Measurements from ENCODE around the gene WNT4.

Gene WNT4

GRCh38 chr1:22179197-22179803, 36.4 kb upstream of the WNT4 start:
- no peak for DNase-seq (ENCODE audit: low read depth)
- no peak for TF ChIP-seq MYC (IDR thresholded peaks at IDR 0.05; ENCODE audit: low read depth, low read length)
- TF ChIP-seq, protein P1, sequence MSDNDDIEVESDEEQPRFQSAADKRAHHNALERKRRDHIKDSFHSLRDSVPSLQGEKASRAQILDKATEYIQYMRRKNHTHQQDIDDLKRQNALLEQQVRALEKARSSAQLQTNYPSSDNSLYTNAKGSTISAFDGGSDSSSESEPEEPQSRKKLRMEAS (IDR thresholded peaks at IDR 0.05; ENCODE audit: low read depth, low read length): no peak
- TF ChIP-seq POLR2A (IDR thresholded peaks at IDR 0.05; ENCODE audit: extremely low read depth, insufficient read length): no peak
- TF ChIP-seq, protein P2, sequence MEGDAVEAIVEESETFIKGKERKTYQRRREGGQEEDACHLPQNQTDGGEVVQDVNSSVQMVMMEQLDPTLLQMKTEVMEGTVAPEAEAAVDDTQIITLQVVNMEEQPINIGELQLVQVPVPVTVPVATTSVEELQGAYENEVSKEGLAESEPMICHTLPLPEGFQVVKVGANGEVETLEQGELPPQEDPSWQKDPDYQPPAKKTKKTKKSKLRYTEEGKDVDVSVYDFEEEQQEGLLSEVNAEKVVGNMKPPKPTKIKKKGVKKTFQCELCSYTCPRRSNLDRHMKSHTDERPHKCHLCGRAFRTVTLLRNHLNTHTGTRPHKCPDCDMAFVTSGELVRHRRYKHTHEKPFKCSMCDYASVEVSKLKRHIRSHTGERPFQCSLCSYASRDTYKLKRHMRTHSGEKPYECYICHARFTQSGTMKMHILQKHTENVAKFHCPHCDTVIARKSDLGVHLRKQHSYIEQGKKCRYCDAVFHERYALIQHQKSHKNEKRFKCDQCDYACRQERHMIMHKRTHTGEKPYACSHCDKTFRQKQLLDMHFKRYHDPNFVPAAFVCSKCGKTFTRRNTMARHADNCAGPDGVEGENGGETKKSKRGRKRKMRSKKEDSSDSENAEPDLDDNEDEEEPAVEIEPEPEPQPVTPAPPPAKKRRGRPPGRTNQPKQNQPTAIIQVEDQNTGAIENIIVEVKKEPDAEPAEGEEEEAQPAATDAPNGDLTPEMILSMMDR (IDR thresholded peaks at IDR 0.05; ENCODE audit: low read depth, low read length): no peak
- H3K4me3 ChIP-seq (ENCODE audit: low read depth, low read length): no peak overlapping the region

GRCh38 chr1:22177354-22178003, 34.6 kb upstream of the WNT4 start:
- no peak for DNase-seq (ENCODE audit: low read depth)
- no peak overlapping the region for H3K4me3 ChIP-seq (ENCODE audit: low read depth, low read length)
- TF ChIP-seq MYC (IDR thresholded peaks at IDR 0.05; ENCODE audit: low read depth, low read length) (no peak), POLR2A (IDR thresholded peaks at IDR 0.05; ENCODE audit: extremely low read depth, insufficient read length) (no peak)
- TF ChIP-seq, protein P2 (IDR thresholded peaks at IDR 0.05; ENCODE audit: low read depth, low read length): no peak
- TF ChIP-seq, protein P1 (IDR thresholded peaks at IDR 0.05; ENCODE audit: low read depth, low read length): no peak

DNA sequence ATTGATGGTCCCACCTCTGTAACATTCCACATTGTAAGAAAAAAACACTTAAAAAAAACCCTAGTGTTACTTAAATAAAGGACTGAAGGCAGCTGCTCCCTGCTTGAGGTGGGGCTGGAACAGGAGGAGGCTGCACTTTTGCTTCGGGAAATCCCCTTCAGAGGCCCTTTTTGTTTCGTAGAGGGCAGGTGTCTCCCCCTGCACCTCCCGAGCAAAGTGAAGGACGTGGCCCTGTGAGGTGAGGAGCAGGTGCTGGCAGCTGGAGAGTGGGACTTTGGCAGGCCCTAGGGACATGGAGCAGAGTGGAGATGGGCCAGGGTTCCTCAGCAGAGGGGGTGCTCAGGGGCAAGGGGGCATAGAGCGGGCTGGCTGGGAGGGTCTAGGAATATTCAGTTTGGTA, 33.4 kb upstream of the WNT4 start:
- no peak overlapping the region for H3K4me3 ChIP-seq (ENCODE audit: low read depth, low read length)
- TF ChIP-seq, protein P1 (IDR thresholded peaks at IDR 0.05; ENCODE audit: low read depth, low read length): no peak
- TF ChIP-seq POLR2A (IDR thresholded peaks at IDR 0.05; ENCODE audit: extremely low read depth, insufficient read length) (no peak), MYC (IDR thresholded peaks at IDR 0.05; ENCODE audit: low read depth, low read length) (no peak)
- TF ChIP-seq, protein P2 (IDR thresholded peaks at IDR 0.05; ENCODE audit: low read depth, low read length): no peak
- no peak for DNase-seq (ENCODE audit: low read depth)

DNA sequence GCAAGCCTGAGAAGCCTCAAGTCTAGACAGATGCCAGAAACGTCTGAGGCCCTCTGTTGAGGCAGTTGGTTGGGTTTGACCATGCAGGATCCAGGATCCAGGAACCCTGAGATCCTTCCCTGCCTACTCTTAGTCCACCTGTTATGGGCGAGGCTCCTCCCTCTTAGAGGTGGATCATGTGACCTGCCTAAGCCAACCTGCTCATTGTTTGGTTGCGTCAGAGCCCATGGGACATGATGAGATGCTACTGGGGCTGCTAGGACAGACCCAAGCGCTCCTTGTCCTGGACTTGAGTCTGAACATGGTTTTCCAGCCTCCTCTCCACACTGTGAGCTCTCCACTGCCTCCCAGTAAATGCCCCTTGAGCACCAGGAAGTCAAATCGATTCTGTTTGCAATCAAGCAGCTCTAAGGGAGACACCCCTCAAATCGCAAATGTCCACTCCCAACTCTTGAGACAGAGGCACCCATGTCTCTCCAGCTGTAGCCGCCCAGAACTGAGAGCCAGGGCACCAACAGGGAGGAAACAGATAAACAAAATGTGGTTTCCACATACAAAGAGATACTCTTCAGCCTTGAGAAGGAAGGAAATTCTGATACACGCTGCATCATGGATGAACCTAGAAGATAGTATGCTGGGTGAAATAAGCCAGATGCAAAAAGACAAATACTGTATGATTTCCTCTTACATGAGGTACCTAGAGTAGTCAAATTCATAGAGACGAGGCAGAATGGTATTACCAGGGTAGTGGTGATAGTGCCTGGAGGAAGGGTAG, 31.7 kb upstream of the WNT4 start:
- no peak overlapping the region for H3K4me3 ChIP-seq (ENCODE audit: low read depth, low read length)
- no peak for DNase-seq (ENCODE audit: low read depth)
- TF ChIP-seq, protein P1 (IDR thresholded peaks at IDR 0.05; ENCODE audit: low read depth, low read length): no peak
- TF ChIP-seq MYC (IDR thresholded peaks at IDR 0.05; ENCODE audit: low read depth, low read length) (no peak), POLR2A (IDR thresholded peaks at IDR 0.05; ENCODE audit: extremely low read depth, insufficient read length) (no peak)
- TF ChIP-seq, protein P2 (IDR thresholded peaks at IDR 0.05; ENCODE audit: low read depth, low read length): no peak

- no peak for TF ChIP-seq POLR2A (IDR thresholded peaks at IDR 0.05; ENCODE audit: extremely low read depth, insufficient read length)
- TF ChIP-seq, protein P1 (IDR thresholded peaks at IDR 0.05; ENCODE audit: low read depth, low read length): no peak
- TF ChIP-seq MYC (IDR thresholded peaks at IDR 0.05; ENCODE audit: low read depth, low read length): no peak
- TF ChIP-seq, protein P2 (IDR thresholded peaks at IDR 0.05; ENCODE audit: low read depth, low read length): no peak
- H3K4me3 ChIP-seq (ENCODE audit: low read depth, low read length): no peak overlapping the region
- DNase-seq (ENCODE audit: low read depth): no peak
These were observed 29.2 kb upstream of the WNT4 start for GRCh38 chr1:22171951-22172715.

Data from NB4 (cell line).